SU-DHL-6 (cell line): ENCODE results near the gene ARVCF.
A peak's percentile ranks its signal among the peaks of the same experiment; 100 is the strongest.

ENCODE experiments used
- H2AFZ ChIP-seq: fragments of 200-600 bp; sonication (generic); 2 replicates; pipeline ENCODE4 v1.6.1; 2014; ENCODE audit warnings: low read depth, mild to moderate bottlenecking, moderate library complexity, mixed read lengths, antibody characterized with exemption, low read length; ENCODE audit not compliant: severe bottlenecking
- H3F3A ChIP-seq: fragments of 200-600 bp; shearing (Covaris generic); 2 replicates; pipeline ENCODE4 v1.6.0; 2016; ENCODE audit warnings: antibody characterized with exemption, mild to moderate bottlenecking; ENCODE audit not compliant: insufficient read depth
- H3K27ac ChIP-seq: fragments of 200-600 bp; sonication (generic); 2 replicates; pipeline ENCODE4 v1.5.1; 2016; ENCODE audit warnings: low read depth, mild to moderate bottlenecking, low read length, moderate library complexity, mixed read lengths
- H3K27me3 ChIP-seq: fragments of 200-600 bp; sonication (generic), shearing (Covaris generic); 2 replicates; pipeline ENCODE4 v1.6.0; 2014; ENCODE audit warnings: mild to moderate bottlenecking, low read length
- H3K36me3 ChIP-seq: fragments of 200-600 bp; sonication (generic); 2 replicates; pipeline ENCODE4 v1.6.1; 2014; ENCODE audit warnings: mild to moderate bottlenecking, low read length, mixed read lengths
- H3K4me2 ChIP-seq: fragments of 300-600, 200-600 bp; shearing (Covaris generic), sonication (generic); 2 replicates; pipeline ENCODE4 v1.6.0; 2014; ENCODE audit warnings: low read length, low read depth, mild to moderate bottlenecking; ENCODE audit not compliant: poor library complexity, severe bottlenecking
- H3K4me3 ChIP-seq: fragments of 200-600 bp; sonication (generic); 2 replicates; pipeline ENCODE4 v1.5.1; 2014; ENCODE audit warnings: antibody characterized with exemption, low read length, mild to moderate bottlenecking, mixed read lengths; ENCODE audit not compliant: insufficient read depth, poor library complexity, severe bottlenecking
- H3K79me2 ChIP-seq: fragments of 200-600 bp; sonication (generic); 2 replicates; pipeline ENCODE4 v1.6.1; 2014; ENCODE audit warnings: mild to moderate bottlenecking, low read length, moderate library complexity; ENCODE audit not compliant: insufficient read depth
- H3K9ac ChIP-seq: fragments of 200-600 bp; sonication (generic); 2 replicates; pipeline ENCODE4 v1.7.0; 2014; ENCODE audit warnings: mild to moderate bottlenecking, low read length
- H3K9me2 ChIP-seq: fragments of 200-600 bp; sonication (generic); replicated peaks from 2 replicates; pipeline ENCODE4 v1.6.1; 2014; ENCODE audit warnings: low read length; ENCODE audit not compliant: insufficient read depth
- H3K9me3 ChIP-seq: fragments of 200-600 bp; sonication (generic); 2 replicates; pipeline ENCODE4 v1.6.1; 2014; ENCODE audit warnings: low read length, mixed read lengths; ENCODE audit not compliant: insufficient read depth
- H4K20me1 ChIP-seq: fragments of 200-600 bp; sonication (generic); 2 replicates; pipeline ENCODE4 v1.6.1; 2014; ENCODE audit warnings: low read depth, mild to moderate bottlenecking, antibody characterized with exemption, low read length, moderate library complexity, mixed read lengths
- CTCF ChIP-seq: fragments of 200-600 bp; sonication (generic); IDR thresholded peaks from one replicate; pipeline ENCODE4 v1.5.1; 2017; ENCODE audit warnings: antibody characterized with exemption, mild to moderate bottlenecking, low read length, moderate library complexity; ENCODE audit not compliant: insufficient read depth, poor library complexity, severe bottlenecking
- EZH2phosphoT487 ChIP-seq: fragments of 200-600 bp; sonication (generic), shearing (Covaris generic); conservative IDR thresholded peaks from 2 replicates; pipeline ENCODE4 v1.6.1; 2018; ENCODE audit warnings: mild to moderate bottlenecking, antibody characterized with exemption, low read length, moderate library complexity, mixed read lengths

Gene ARVCF

GRCh38 chr22:19988331-19988808, 28.3 kb downstream of the ARVCF start:
- no peaks in the 10 kb centered on the region for H3K9me3 ChIP-seq
- no peak overlapping the region for H3K4me2 ChIP-seq
- no peak overlapping the region for H3K4me3 ChIP-seq
- no peaks in the 10 kb centered on the region for H3K9me2 ChIP-seq
- no peaks in the 10 kb centered on the region for H3K27me3 ChIP-seq
- no peak for TF ChIP-seq EZH2phosphoT487
- TF ChIP-seq CTCF, result no peak
- no peak overlapping the region for H3K9ac ChIP-seq
- no peaks in the 10 kb centered on the region for H3F3A ChIP-seq
- H3K27ac ChIP-seq, result no peak overlapping the region
- no peak overlapping the region for H2AFZ ChIP-seq
- no peaks in the 10 kb centered on the region for H3K79me2 ChIP-seq
- H4K20me1 ChIP-seq, result no peaks in the 10 kb centered on the region
- H3K36me3 ChIP-seq, result no peaks in the 10 kb centered on the region

- Histone ChIP-seq H3K9ac (no peak overlapping the region), H3F3A (no peaks in the 10 kb centered on the region), H3K27me3 (no peaks in the 10 kb centered on the region), H3K4me3 (no peak overlapping the region), H3K9me3 (no peaks in the 10 kb centered on the region), H3K4me2 (no peak overlapping the region), H4K20me1 (no peaks in the 10 kb centered on the region), H3K27ac (no peak overlapping the region), H2AFZ (no peak overlapping the region), H3K9me2 (no peaks in the 10 kb centered on the region), H3K79me2 (no peaks in the 10 kb centered on the region), H3K36me3 (no peaks in the 10 kb centered on the region)
- TF ChIP-seq EZH2phosphoT487, result no peak
- TF ChIP-seq CTCF, result no peak
Measured at GRCh38 chr22:19987394-19988306, 29.0 kb downstream of the ARVCF start.

- Histone ChIP-seq H3K4me2 (peak overlapping the region; percentile 37), H3K27ac (no peak overlapping the region), H4K20me1 (no peaks in the 10 kb centered on the region), H3K27me3 (no peaks in the 10 kb centered on the region), H3K9ac (no peak overlapping the region), H3K9me3 (no peaks in the 10 kb centered on the region), H3K4me3 (peak overlapping the region; percentile 46), H3K9me2 (no peaks in the 10 kb centered on the region), H3K36me3 (no peaks in the 10 kb centered on the region), H2AFZ (no peak overlapping the region), H3K79me2 (no peaks in the 10 kb centered on the region), H3F3A (no peaks in the 10 kb centered on the region)
- TF ChIP-seq EZH2phosphoT487, result no peak
- TF ChIP-seq CTCF, result no peak
Measured at GRCh38 chr22:19986410-19987341, 29.9 kb downstream of the ARVCF start.
